AG10803 (cell line): ENCODE data around the gene DDX39A.
"Not testable (repeated sequence)": the region's sequence is repeated elsewhere in the genome, so short reads cannot be mapped to it uniquely, and the experiment has no call there.

ENCODE experiments used
- DNase-seq: peaks from one replicate; pipeline ENCODE4 v3.0.0; 2010; ENCODE audit warnings: low read depth
- H3K4me3 ChIP-seq: 2 replicates; pipeline ENCODE4 v1.5.1; 2011; ENCODE audit warnings: mild to moderate bottlenecking, low read length, control low read depth
- TF ChIP-seq, protein P1 (sequence below): conservative IDR thresholded peaks from 2 replicates; pipeline ENCODE4 v1.5.1; 2011; ENCODE audit warnings: mild to moderate bottlenecking, low read length, control low read depth, inconsistent platforms

DDX39A gene

GRCh38 chr19:14406645-14407401, 12.3 kb downstream of the DDX39A start:
- DNase-seq, result no peak
- H3K4me3 ChIP-seq, result no peak overlapping the region
- TF ChIP-seq, protein P1, sequence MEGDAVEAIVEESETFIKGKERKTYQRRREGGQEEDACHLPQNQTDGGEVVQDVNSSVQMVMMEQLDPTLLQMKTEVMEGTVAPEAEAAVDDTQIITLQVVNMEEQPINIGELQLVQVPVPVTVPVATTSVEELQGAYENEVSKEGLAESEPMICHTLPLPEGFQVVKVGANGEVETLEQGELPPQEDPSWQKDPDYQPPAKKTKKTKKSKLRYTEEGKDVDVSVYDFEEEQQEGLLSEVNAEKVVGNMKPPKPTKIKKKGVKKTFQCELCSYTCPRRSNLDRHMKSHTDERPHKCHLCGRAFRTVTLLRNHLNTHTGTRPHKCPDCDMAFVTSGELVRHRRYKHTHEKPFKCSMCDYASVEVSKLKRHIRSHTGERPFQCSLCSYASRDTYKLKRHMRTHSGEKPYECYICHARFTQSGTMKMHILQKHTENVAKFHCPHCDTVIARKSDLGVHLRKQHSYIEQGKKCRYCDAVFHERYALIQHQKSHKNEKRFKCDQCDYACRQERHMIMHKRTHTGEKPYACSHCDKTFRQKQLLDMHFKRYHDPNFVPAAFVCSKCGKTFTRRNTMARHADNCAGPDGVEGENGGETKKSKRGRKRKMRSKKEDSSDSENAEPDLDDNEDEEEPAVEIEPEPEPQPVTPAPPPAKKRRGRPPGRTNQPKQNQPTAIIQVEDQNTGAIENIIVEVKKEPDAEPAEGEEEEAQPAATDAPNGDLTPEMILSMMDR, result no peak

DNA sequence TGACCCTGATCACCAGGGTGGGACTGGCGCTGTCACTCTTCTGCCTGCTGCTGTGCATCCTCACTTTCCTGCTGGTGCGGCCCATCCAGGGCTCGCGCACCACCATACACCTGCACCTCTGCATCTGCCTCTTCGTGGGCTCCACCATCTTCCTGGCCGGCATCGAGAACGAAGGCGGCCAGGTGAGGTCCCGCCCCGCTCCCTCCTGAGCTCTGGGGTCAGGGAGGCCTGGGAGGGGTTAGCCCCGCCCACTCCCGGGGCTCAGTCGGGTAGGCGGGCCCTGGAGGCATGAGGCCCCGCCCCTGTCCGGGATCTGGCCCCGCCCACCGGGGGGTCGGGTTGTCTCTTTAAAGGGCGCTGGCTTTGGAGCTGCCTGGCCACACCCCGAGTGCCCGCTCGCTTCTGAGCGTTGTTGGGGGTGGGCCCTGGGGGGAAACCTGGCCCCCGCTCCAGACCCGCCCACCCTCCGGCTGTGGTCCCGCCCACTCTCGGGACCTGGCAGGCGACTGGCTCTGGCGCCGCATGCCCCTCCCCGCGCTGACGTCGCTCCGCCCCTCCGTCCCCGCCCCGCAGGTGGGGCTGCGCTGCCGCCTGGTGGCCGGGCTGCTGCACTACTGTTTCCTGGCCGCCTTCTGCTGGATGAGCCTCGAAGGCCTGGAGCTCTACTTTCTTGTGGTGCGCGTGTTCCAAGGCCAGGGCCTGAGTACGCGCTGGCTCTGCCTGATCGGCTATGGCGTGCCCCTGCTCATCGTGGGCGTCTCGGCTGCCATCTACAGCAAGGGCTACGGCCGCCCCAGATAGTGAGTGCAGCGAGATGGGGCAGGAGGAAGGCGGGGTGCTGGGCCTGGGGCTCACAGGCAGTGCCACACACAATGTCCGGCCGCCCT, 13.1 kb downstream of the DDX39A start:
- H3K4me3 ChIP-seq, result no peak overlapping the region; the same call in 1 of the 2 replicates
- TF ChIP-seq, protein P1, result peak; percentile 58
- peak; percentile 73 for DNase-seq

GRCh38 chr19:14405380-14405757, 13.8 kb downstream of the DDX39A start:
- no peak overlapping the region for H3K4me3 ChIP-seq
- no peak for DNase-seq
- TF ChIP-seq, protein P1, result no peak

DNA sequence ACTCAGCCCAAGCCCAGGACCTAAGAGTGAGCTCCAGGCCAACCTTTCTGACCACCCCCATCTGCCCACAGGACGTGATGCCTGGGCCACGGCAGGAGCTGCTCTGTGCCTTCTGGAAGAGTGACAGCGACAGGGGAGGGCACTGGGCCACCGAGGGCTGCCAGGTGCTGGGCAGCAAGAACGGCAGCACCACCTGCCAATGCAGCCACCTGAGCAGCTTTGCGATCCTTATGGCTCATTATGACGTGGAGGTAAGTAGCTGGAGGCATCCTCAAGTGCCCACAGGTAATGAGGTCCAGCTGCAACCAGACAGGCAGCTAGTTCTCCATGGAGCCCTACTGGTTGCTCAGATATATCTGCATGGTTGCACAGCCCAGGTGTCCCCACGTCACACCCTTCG, 14.8 kb downstream of the DDX39A start:
- no peak overlapping the region for H3K4me3 ChIP-seq
- DNase-seq, result no peak
- TF ChIP-seq, protein P1, result no peak

DNA sequence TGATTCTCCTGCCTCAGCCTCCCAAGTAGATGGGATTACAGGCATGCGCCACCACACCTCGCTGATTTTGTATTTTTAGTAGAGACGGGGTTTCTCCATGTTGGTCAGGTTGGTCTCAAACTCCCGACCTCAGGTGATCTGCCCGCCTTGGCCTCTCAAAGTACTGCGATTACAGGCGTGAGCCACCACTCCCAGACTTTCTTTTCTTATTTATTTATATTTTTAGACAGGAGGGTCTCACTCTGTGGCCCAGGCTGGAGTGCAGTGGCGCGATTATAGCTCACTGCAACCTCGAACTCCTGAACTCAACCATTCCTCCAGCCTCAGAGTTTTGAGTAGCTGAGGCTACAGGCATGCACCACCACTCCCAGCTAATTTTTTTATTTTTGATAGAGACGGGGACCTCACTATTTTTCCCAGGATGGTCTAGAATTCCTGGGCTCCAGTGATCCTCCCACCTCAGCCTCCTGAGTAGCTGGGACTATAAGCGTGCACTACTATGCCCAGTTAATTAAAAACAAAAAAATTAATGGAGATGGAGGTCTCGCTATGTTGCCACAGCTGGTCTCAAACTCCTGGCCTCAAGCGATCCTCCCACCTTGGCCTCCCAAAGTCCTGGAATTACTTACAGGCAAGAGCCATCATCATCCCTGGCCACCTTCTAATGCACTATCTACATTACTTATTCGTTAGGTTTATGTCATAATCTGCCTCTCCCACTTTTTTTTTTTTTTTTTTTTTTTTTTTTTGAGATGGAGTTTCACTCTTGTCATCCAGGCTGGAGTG, 15.8 kb downstream of the DDX39A start:
- not testable (repeated sequence) for DNase-seq, H3K4me3 ChIP-seq

DNA sequence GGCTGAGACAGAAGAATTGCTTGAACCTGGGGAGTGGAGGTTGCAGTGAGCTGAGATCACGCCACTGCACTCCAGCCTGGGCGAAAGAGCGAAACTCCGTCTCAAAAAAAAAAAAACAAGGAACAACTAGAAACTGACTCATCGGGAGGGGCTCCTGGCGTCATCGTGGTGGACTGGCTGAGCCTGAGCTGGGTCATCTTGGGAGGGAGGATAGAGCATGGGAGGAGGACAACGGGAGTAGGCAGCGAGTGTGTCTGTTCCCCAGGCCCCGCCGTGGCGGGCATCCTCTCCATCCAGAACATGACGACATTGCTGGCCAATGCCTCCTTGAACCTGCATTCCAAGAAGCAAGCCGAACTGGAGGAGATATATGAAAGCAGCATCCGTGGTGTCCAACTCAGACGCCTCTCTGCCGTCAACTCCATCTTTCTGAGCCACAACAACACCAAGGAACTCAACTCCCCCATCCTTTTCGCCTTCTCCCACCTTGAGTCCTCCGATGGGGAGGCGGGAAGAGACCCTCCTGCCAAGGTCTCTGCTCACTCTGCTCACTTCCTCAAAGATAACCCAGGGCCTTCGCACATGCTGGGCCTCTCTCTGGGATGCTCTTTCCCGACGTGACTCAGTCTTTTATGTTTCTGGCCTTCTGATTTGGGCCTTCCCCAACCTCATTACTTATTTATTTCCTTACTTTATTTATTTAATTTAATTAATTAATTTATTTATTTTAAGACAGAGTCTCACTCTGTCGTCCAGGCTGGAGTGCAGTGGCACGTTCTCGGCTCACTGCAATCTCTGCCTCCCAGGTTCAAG, 16.6 kb downstream of the DDX39A start:
- no peak overlapping the region for H3K4me3 ChIP-seq
- TF ChIP-seq, protein P1, result no peak
- DNase-seq, result peak; percentile 86
